NB4 (cell line): ENCODE results near the gene TMA7B.

Experiments
- DNase-seq: peaks from one replicate; pipeline ENCODE4 v3.0.0; 2010; ENCODE audit warnings: low read depth
- H3K4me3 ChIP-seq: one replicate; pipeline ENCODE4 v1.5.1; 2011; ENCODE audit warnings: mild to moderate bottlenecking, low read depth, low read length, moderate library complexity
- MYC ChIP-seq: IDR thresholded peaks from 2 replicates; pipeline ENCODE4 v1.6.1; 2011; ENCODE audit warnings: low read depth, low read length
- POLR2A ChIP-seq: IDR thresholded peaks from 2 replicates; pipeline ENCODE4 v1.6.1; 2011; ENCODE audit warnings: mild to moderate bottlenecking; ENCODE audit not compliant: insufficient read length; ENCODE audit errors: extremely low read depth
- TF ChIP-seq, protein P1 (sequence below): IDR thresholded peaks from one replicate; pipeline ENCODE4 v1.5.1; 2012; ENCODE audit warnings: low read depth, low read length
- TF ChIP-seq, protein P2 (sequence below): IDR thresholded peaks from 2 replicates; pipeline ENCODE4 v1.6.1; 2011; ENCODE audit warnings: low read depth, low read length

The TMA7B gene

DNA sequence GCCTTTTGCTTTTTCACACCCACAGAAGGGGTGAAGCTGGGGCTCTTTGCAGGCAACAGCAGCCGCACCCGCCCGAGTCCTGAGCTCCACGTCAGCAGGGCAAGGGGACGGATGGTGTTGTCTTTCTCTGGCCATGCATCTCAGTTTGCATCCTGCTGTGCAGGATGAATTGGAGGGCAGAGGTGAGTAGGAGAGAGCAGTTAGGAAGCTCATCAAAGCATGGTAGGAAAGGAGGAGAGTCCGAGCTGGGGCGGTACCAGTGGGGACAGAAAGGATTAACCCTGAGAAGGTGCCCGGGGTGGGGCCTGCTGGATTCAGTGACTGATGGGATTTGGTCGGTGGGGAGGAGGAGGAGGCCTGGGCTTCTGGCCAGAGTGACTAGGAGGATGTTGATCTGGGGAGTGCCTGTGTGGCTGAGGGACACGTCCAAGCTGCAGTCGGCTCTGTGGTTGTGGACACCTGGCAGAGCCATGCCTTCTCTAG, 49.1 kb downstream of the TMA7B start:
- no peak for DNase-seq
- no peak overlapping the region for H3K4me3 ChIP-seq

DNA sequence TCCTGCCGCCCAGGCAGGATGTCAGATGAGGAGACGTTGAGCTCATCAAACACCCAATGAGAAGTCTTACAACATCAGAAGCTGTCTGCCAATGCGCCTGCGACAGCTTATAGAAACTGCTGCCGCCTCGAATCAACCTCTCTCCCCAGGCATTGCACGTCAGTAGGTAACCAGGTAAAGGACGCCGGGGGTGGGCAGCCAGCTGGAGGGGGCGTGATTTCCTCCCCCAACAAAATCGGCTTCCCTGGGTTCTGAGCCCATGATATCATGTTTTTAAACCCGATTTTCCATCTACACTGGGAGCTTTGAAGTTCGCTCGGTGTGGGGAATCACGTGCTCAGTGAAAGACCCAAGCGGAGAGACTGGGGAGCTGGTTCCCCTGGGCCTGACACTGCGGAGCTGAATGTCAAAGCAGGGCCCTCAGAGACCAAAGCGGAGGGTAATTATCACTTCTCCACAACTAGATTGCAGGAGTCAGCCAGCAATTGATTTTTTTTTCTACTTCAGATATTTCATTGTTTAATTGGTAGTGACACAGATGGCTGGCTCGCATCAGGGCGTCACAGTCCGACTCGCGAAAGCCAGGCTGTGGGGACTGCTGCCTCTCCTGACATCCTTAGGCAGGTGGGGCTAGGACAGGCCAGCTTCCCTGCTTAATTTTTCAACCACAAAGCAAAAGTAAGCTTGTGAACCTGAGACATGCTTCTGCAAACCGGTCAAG, 49.9 kb downstream of the TMA7B start:
- H3K4me3 ChIP-seq, result no peak overlapping the region
- no peak for DNase-seq
- TF ChIP-seq, protein P1, sequence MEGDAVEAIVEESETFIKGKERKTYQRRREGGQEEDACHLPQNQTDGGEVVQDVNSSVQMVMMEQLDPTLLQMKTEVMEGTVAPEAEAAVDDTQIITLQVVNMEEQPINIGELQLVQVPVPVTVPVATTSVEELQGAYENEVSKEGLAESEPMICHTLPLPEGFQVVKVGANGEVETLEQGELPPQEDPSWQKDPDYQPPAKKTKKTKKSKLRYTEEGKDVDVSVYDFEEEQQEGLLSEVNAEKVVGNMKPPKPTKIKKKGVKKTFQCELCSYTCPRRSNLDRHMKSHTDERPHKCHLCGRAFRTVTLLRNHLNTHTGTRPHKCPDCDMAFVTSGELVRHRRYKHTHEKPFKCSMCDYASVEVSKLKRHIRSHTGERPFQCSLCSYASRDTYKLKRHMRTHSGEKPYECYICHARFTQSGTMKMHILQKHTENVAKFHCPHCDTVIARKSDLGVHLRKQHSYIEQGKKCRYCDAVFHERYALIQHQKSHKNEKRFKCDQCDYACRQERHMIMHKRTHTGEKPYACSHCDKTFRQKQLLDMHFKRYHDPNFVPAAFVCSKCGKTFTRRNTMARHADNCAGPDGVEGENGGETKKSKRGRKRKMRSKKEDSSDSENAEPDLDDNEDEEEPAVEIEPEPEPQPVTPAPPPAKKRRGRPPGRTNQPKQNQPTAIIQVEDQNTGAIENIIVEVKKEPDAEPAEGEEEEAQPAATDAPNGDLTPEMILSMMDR, result no peak
- no peak for TF ChIP-seq POLR2A
- TF ChIP-seq MYC, result no peak
- TF ChIP-seq, protein P2, sequence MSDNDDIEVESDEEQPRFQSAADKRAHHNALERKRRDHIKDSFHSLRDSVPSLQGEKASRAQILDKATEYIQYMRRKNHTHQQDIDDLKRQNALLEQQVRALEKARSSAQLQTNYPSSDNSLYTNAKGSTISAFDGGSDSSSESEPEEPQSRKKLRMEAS, result no peak

More for the DNA sequence above, 49.1 kb downstream of the TMA7B start:
- TF ChIP-seq, protein P1, result no peak
- TF ChIP-seq, protein P2, result no peak
- TF ChIP-seq MYC (no peak), POLR2A (no peak)

DNA sequence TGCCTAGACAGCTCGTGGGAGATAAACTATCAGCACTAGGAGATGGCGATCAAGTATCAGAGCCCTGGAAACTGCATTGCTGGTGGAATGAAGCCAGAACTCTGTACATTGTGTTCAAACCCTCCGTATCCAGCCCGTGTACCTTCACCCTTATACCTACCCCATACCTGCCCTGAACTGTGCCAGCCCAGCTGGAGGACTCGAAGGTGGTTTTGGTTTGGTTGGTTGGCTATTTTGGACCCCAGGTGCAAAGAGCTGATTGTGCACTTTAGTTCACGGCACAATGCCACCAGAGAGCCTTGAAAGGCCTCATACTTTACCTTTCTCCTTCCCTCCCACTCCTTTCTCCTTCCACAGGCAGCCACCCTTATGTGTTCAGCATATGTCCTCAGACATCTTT, 50.5 kb downstream of the TMA7B start:
- DNase-seq, result no peak
- TF ChIP-seq, protein P2, result no peak
- TF ChIP-seq POLR2A (no peak), MYC (no peak)
- TF ChIP-seq, protein P1, result no peak
- no peak overlapping the region for H3K4me3 ChIP-seq
